Lung (tissue), 12 donors: ENCODE measurements around the gene EXOC6B. TPM values are rescaled to one million over a fixed set of nuclear protein-coding genes. Genes with fewer than 3 reads are reported as not detected.

Experiments used
- ATAC-seq: fragments of 200-7000 bp; cut with Tn5 transposase; one replicate; pipeline ENCODE4 v1.9.1; 2020; ENCODE audit warnings: moderate number of reproducible peaks; ENCODE audit not compliant: insufficient read depth, low FRiP score
- DNase-seq, 3 donors: peaks; one replicate each; pipeline ENCODE4 v3.0.0-alpha.2; 2013 to 2017
- H3K27ac ChIP-seq, 2 donors: one replicate each; pipeline ENCODE4 v1.5.1; 2013; ENCODE audit warnings: mild to moderate bottlenecking in 2 of 2, moderate library complexity in 2 of 2, control low read depth in 1 of 2, inconsistent platforms in 1 of 2, low read depth in 1 of 2, low read length in 1 of 2
- H3K27me3 ChIP-seq, 3 donors: one replicate each; pipeline ENCODE4 v1.5.1; 2013; ENCODE audit warnings: low read length in 2 of 3; ENCODE audit not compliant: control insufficient read depth in 3 of 3, insufficient read depth in 3 of 3
- H3K36me3 ChIP-seq, 4 donors: one replicate each; pipeline ENCODE4 v1.5.1; 2013; ENCODE audit warnings: low read length in 4 of 4, mild to moderate bottlenecking in 1 of 4, moderate library complexity in 1 of 4; ENCODE audit not compliant: control insufficient read depth in 4 of 4, insufficient read depth in 4 of 4
- H3K4me1 ChIP-seq, 5 donors: one replicate each; pipeline ENCODE4 v1.5.1; 2013; ENCODE audit warnings: low read length in 5 of 5, mild to moderate bottlenecking in 2 of 5, moderate library complexity in 1 of 5; ENCODE audit not compliant: control insufficient read depth in 5 of 5, insufficient read depth in 5 of 5
- H3K4me3 ChIP-seq: one replicate; pipeline ENCODE4 v1.5.1; 2013; ENCODE audit warnings: mild to moderate bottlenecking, control low read depth, moderate library complexity
- H3K9ac ChIP-seq, 2 donors: one replicate each; pipeline ENCODE4 v1.5.1; 2013; ENCODE audit warnings: low read length in 2 of 2, control low read depth in 1 of 2; ENCODE audit not compliant: insufficient read depth in 1 of 2
- H3K9me3 ChIP-seq, 4 donors: one replicate each; pipeline ENCODE4 v1.5.1; 2013; ENCODE audit warnings: low read length in 3 of 4, mild to moderate bottlenecking in 1 of 4, moderate library complexity in 1 of 4; ENCODE audit not compliant: control insufficient read depth in 4 of 4, insufficient read depth in 3 of 4
- WGBS, 2 donors: extraction: QIAGEN DNeasy Blood & Tissue Kit; methylation state at CpG; one replicate each; pipeline ENCODE4 v1.1.7; 2013; 5-methylcytosine and 5-hydroxymethylcytosine counted together
- polyA plus RNA-seq, 2 donors: library from polyadenylated mRNA; stranded (reverse); fragments of 200-250 nt; gene quantifications; one replicate each; pipeline ENCODE4 v1.2.1, GENCODE V29; 2013
- total RNA-seq, 2 donors: library from RNA; depleted of rRNA in 1 of 2; stranded (reverse); fragments of >200 nt in 1 of 2; gene quantifications; one replicate each; pipeline ENCODE4 v1.2.1, GENCODE V29; 2014 to 2021
- TF ChIP-seq, protein P1 (sequence below): IDR thresholded peaks from 2 replicates; pipeline ENCODE4 v1.5.1; 2012; ENCODE audit warnings: mild to moderate bottlenecking; ENCODE audit errors: control extremely low read depth, extremely low read depth
- donor health status: control.
- donor health status: control.
- donor health status: Bipolar disorder and iron deficiency.
- donor health status: healthy.
- donor health status: DM: yes; HTN: yes; CAD: no.

Gene EXOC6B
- total and polyA plus RNA-seq, 4 donors = 3.3 to 46.0 (median 12.7) TPM

DNA sequence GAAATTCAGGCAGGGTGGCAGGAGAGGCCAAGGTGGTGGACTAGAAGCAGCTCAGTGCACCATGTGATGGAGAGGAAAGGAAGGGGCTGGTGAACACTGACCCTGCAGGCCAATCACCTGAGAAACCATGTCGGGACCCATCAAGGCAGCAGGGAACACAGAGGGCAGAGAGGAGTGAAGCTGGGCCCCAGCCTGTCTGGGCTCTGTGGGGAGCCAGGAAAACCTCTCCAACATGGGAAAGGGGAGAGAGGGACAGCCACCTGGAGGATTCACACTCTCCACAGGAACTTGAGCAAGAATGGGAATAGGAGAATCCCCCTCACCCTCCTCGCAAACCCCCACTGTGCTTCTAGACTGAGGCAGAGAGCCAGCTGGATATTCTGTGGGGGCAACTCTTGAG is 592.6 kb downstream of the EXOC6B start:
- TF ChIP-seq, protein P1, sequence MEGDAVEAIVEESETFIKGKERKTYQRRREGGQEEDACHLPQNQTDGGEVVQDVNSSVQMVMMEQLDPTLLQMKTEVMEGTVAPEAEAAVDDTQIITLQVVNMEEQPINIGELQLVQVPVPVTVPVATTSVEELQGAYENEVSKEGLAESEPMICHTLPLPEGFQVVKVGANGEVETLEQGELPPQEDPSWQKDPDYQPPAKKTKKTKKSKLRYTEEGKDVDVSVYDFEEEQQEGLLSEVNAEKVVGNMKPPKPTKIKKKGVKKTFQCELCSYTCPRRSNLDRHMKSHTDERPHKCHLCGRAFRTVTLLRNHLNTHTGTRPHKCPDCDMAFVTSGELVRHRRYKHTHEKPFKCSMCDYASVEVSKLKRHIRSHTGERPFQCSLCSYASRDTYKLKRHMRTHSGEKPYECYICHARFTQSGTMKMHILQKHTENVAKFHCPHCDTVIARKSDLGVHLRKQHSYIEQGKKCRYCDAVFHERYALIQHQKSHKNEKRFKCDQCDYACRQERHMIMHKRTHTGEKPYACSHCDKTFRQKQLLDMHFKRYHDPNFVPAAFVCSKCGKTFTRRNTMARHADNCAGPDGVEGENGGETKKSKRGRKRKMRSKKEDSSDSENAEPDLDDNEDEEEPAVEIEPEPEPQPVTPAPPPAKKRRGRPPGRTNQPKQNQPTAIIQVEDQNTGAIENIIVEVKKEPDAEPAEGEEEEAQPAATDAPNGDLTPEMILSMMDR = no peak
- Histone ChIP-seq H3K4me3 (no peak overlapping the region), H3K27ac (no peak overlapping the region), H3K36me3 (no peaks in the 10 kb centered on the region), H3K9me3 (no peaks in the 10 kb centered on the region), H3K9ac (no peak overlapping the region), H3K27me3 (no peaks in the 10 kb centered on the region), H3K4me1 (peaks cover 0 to 5% (median 0%) of the 10 kb centered on the region in 5 donors)
- no peak for ATAC-seq
- 87 to 89% methylated on average over 2 of the region's 2 CpGs for WGBS, 2 donors
- no peak for DNase-seq

DNA sequence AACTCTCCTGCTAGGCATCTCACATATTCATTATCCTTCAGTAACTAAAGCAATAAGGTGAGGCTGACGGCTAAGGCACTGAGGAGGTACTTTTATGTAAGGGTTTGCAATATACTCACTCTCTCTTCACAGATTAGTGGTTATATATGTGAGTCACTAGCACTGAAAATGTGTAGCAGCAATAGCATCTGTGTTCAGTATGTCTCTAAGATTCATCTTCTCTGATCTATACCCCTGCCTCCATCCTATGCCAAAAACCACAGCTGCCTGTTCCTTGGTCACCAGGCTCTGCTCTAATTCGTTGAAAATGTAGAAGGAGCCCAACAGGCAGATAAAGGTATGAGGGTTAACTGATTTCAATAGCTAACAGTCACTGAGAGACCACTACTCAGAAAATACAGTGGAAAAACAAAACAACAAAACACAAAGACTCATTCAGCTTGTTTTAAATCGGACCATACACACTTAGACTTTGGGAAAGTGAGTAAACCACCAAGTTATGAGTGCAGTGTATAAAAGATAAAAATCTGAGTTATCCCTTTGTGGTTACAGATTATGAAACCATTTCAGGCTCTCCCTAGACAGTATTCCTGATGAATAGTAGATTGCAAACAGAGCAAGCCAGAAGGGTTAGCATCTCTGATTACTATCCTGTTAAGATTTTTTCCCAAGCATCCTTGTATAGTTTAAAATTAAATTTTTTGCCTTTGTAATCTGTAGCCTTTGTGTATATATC is 602.8 kb downstream of the EXOC6B start:
- H3K36me3 ChIP-seq = no peaks in the 10 kb centered on the region
- no peak overlapping the region for H3K9ac ChIP-seq
- DNase-seq = no peak
- ATAC-seq = no peak
- H3K4me1 ChIP-seq = peaks cover 0 to 8% (median 0%) of the 10 kb centered on the region in 5 donors
- no peaks in the 10 kb centered on the region for H3K27me3 ChIP-seq
- TF ChIP-seq, protein P1 = no peak
- 68 to 80% methylated on average over 3 of the region's 3 CpGs for WGBS, 2 donors
- no peak overlapping the region for H3K4me3 ChIP-seq
- no peaks in the 10 kb centered on the region for H3K9me3 ChIP-seq
- H3K27ac ChIP-seq = no peak overlapping the region

- no peak for ATAC-seq
- no peak overlapping the region for H3K27ac ChIP-seq
- H3K9ac ChIP-seq = no peak overlapping the region
- no peaks in the 10 kb centered on the region for H3K27me3 ChIP-seq
- peaks cover 0 to 8% (median 0%) of the 10 kb centered on the region in 5 donors for H3K4me1 ChIP-seq
- H3K9me3 ChIP-seq = no peaks in the 10 kb centered on the region
- no peaks in the 10 kb centered on the region for H3K36me3 ChIP-seq
- TF ChIP-seq, protein P1 = no peak
- no peak overlapping the region for H3K4me3 ChIP-seq
- no peak for DNase-seq
- 81 to 82% methylated on average over 2 of the region's 2 CpGs for WGBS, 2 donors
These were observed 605.7 kb downstream of the EXOC6B start for GRCh38 chr2:72220170-72220569.
